GM23338 (cell line): ENCODE data around the gene SBSN. TPM values are rescaled to one million over a fixed set of nuclear protein-coding genes. Genes with fewer than 3 reads are reported as not detected.

ENCODE experiments used
- ATAC-seq: fragments of 200-7000 bp; cut with Tn5 transposase; 3 replicates; pipeline ENCODE4 v1.9.1; 2020
- DNase-seq: peaks from one replicate; pipeline ENCODE4 v3.0.0-alpha.2; 2015; ENCODE audit warnings: low spot score
- H2AFZ ChIP-seq: fragments of 200-600 bp; sonication (generic); 2 replicates; pipeline ENCODE4 v1.8.0; 2016; ENCODE audit warnings: antibody characterized with exemption, mild to moderate bottlenecking, moderate library complexity
- H3F3A ChIP-seq: fragments of 200-600 bp; sonication (generic); replicated peaks from 2 replicates; pipeline ENCODE4 v1.8.0; 2017; ENCODE audit warnings: antibody characterized with exemption, mixed run types, low read depth
- H3K27ac ChIP-seq: fragments of 200-600 bp; sonication (generic); 2 replicates; pipeline ENCODE4 v1.6.1; 2016; ENCODE audit warnings: low read depth
- H3K27me3 ChIP-seq: fragments of 200-600 bp; sonication (generic); 2 replicates; pipeline ENCODE4 v1.8.0; 2016; ENCODE audit warnings: mild to moderate bottlenecking, mixed run types, moderate library complexity; ENCODE audit not compliant: insufficient read depth
- H3K36me3 ChIP-seq: fragments of 200-600 bp; sonication (generic); 2 replicates; pipeline ENCODE4 v1.8.0; 2016; ENCODE audit warnings: mild to moderate bottlenecking; ENCODE audit not compliant: insufficient read depth
- H3K4me1 ChIP-seq: fragments of 200-600 bp; sonication (generic); 2 replicates; pipeline ENCODE4 v1.8.0; 2016; ENCODE audit warnings: mild to moderate bottlenecking, moderate library complexity; ENCODE audit not compliant: insufficient read depth
- H3K4me2 ChIP-seq: fragments of 200-600 bp; sonication (generic); 2 replicates; pipeline ENCODE4 v1.7.1; 2017; ENCODE audit warnings: mixed run types
- H3K4me3 ChIP-seq: fragments of 200-600 bp; sonication (generic); 2 replicates; pipeline ENCODE4 v1.6.1; 2016; ENCODE audit warnings: mixed run types
- H3K79me2 ChIP-seq: fragments of 200-600 bp; sonication (generic); replicated peaks from 2 replicates; pipeline ENCODE4 v1.8.0; 2017; ENCODE audit warnings: mild to moderate bottlenecking; ENCODE audit not compliant: insufficient read depth
- H3K9me2 ChIP-seq: fragments of 200-600 bp; sonication (generic); 2 replicates; pipeline ENCODE4 v1.8.0; 2017; ENCODE audit not compliant: insufficient read depth
- H4K20me1 ChIP-seq: fragments of 200-600 bp; sonication (generic); replicated peaks from 2 replicates; pipeline ENCODE4 v1.8.0; 2017; ENCODE audit warnings: mild to moderate bottlenecking; ENCODE audit not compliant: insufficient read depth
- H3K27ac Mint-ChIP-seq: 2 replicates; pipeline ENCODE4 v1.8.0; 2020; ENCODE audit warnings: inconsistent platforms, mild to moderate bottlenecking, moderate library complexity, mixed read lengths
- H3K27me3 Mint-ChIP-seq: 3 replicates; pipeline ENCODE4 v1.8.0; 2022; ENCODE audit warnings: low read depth, mild to moderate bottlenecking, moderate library complexity, mixed read lengths, inconsistent platforms; ENCODE audit not compliant: insufficient read depth, poor library complexity
- H3K36me3 Mint-ChIP-seq: 3 replicates; pipeline ENCODE4 v1.8.0; 2021; ENCODE audit warnings: low read depth, mild to moderate bottlenecking, inconsistent platforms, moderate library complexity, mixed read lengths
- H3K4me1 Mint-ChIP-seq: 3 replicates; pipeline ENCODE4 v1.8.0; 2020; ENCODE audit warnings: mild to moderate bottlenecking, inconsistent platforms, mixed read lengths
- H3K4me3 Mint-ChIP-seq: 3 replicates; pipeline ENCODE4 v1.8.0; 2021; ENCODE audit warnings: moderate library complexity, mild to moderate bottlenecking, inconsistent platforms, mixed read lengths
- H3K9me3 Mint-ChIP-seq: 3 replicates; pipeline ENCODE4 v1.8.0; 2020; ENCODE audit warnings: moderate library complexity, mild to moderate bottlenecking, inconsistent platforms, mixed read lengths
- CREB1 ChIP-seq: fragments of 250-450 bp; sonication (Bioruptor Pico); IDR thresholded peaks from 2 replicates; pipeline ENCODE4 v1.5.0; 2020; ENCODE audit warnings: low read depth, mild to moderate bottlenecking, moderate library complexity
- CTCF ChIP-seq, 2 experiments: fragments of 200-600 bp in 1 of 2; sonication (generic) in 1 of 2; conservative IDR thresholded peaks; 2 replicates each; pipeline versions ENCODE4 v1.5.1 to v1.6.1; 2016 to 2017; ENCODE audit warnings: antibody characterized with exemption in 2 of 2, low read depth in 2 of 2, mild to moderate bottlenecking in 2 of 2, moderate library complexity in 1 of 2
- ETS1 ChIP-seq: IDR thresholded peaks from 2 replicates; pipeline ENCODE4 v1.6.1; 2016; ENCODE audit warnings: antibody characterized with exemption
- EZH2 ChIP-seq: fragments of 200-600 bp; sonication (generic); IDR thresholded peaks from one replicate; pipeline ENCODE4 v1.8.0; 2017; ENCODE audit warnings: antibody characterized with exemption, mild to moderate bottlenecking, low read depth; ENCODE audit not compliant: unreplicated experiment
- EZH2phosphoT487 ChIP-seq: fragments of 200-600 bp; sonication (generic); IDR thresholded peaks from one replicate; pipeline ENCODE4 v1.8.1; 2018; ENCODE audit warnings: antibody characterized with exemption; ENCODE audit not compliant: unreplicated experiment
- JUNB ChIP-seq: IDR thresholded peaks from one replicate; pipeline ENCODE4 v1.6.1; 2016; ENCODE audit warnings: antibody characterized with exemption; ENCODE audit not compliant: unreplicated experiment
- NANOG ChIP-seq: IDR thresholded peaks from 2 replicates; pipeline ENCODE4 v1.6.1; 2016; ENCODE audit warnings: antibody characterized with exemption, borderline replicate concordance
- POLR2AphosphoS5 ChIP-seq: IDR thresholded peaks from 2 replicates; pipeline ENCODE4 v1.6.1; 2016; ENCODE audit warnings: antibody characterized with exemption, low read depth
- REST ChIP-seq: IDR thresholded peaks from one replicate; pipeline ENCODE4 v1.6.1; 2018; ENCODE audit warnings: antibody characterized with exemption; ENCODE audit not compliant: unreplicated experiment
- STAT1 ChIP-seq: IDR thresholded peaks from one replicate; pipeline ENCODE4 v1.6.1; 2016; ENCODE audit warnings: antibody characterized with exemption; ENCODE audit not compliant: unreplicated experiment
- ZNF114 ChIP-seq: fragments of 250-450 bp; sonication (Bioruptor Pico); IDR thresholded peaks from 2 replicates; pipeline ENCODE4 v1.5.0; 2020; ENCODE audit warnings: mild to moderate bottlenecking, moderate library complexity
- ZNF462 ChIP-seq: fragments of 250-450 bp; sonication (Bioruptor Pico); IDR thresholded peaks from 2 replicates; pipeline ENCODE4 v1.5.0; 2020; ENCODE audit warnings: mild to moderate bottlenecking, moderate library complexity
- polyA plus RNA-seq: library from polyadenylated mRNA; unstranded; fragments of >200 nt; fragmentation: Nextera tagmentation; extraction: Ambion mirVana; gene quantifications from 2 replicates; pipeline ENCODE4 v1.2.1, GENCODE V29; 2016
- total RNA-seq: library from RNA; depleted of rRNA; stranded (reverse); fragments of >200 nt; shearing (Covaris generic); gene quantifications from 2 replicates; pipeline ENCODE4 v1.2.3, GENCODE V29; 2014

SBSN gene
- total and polyA plus RNA-seq, 2 experiments from 2014 or later: 0.39 TPM; not detected in 1

- Histone ChIP-seq H3K4me2 (no peak overlapping the region), H2AFZ (no peak overlapping the region), H3K36me3 (peaks cover 7% of the 10 kb centered on the region; the same call in 1 of the 2 replicates), H3F3A (peaks cover 8% of the 10 kb centered on the region; the same call in 1 of the 2 replicates), H3K4me3 (no peak overlapping the region), H3K27ac (no peak overlapping the region), H4K20me1 (no peaks in the 10 kb centered on the region; the same call in 1 of the 2 replicates), H3K4me1 (peaks cover 15% of the 10 kb centered on the region), H3K9me2 (no peaks in the 10 kb centered on the region), H3K27me3 (0 out of 2 replicates have a peak, but pooled peaks cover 3% of the 10 kb centered on the region), H3K79me2 (peaks cover 5% of the 10 kb centered on the region)
- Mint-ChIP-seq H3K27ac (no peak overlapping the region; the same call in 1 of the 2 replicates), H3K9me3 (no peaks in the 10 kb centered on the region), H3K27me3 (peaks cover 8% of the 10 kb centered on the region), H3K4me1 (peaks cover 38% of the 10 kb centered on the region; the same call in 2 of the 3 replicates), H3K4me3 (no peak overlapping the region), H3K36me3 (peaks cover 37% of the 10 kb centered on the region)
- TF ChIP-seq EZH2 (no peak), STAT1 (no peak), NANOG (no peak), POLR2AphosphoS5 (no peak), CTCF (conservative IDR thresholded peaks at IDR 0.05; ENCODE audit: low read depth in 2 of 2) (no peak), ETS1 (no peak), ZNF114 (no peak), REST (no peak), CREB1 (CRISPR knock-in tag) (no peak), EZH2phosphoT487 (no peak), ZNF462 (no peak), JUNB (no peak)
- no peak for DNase-seq
- no peak for ATAC-seq
Observed at GRCh38 chr19:35539314-35539713, 11.2 kb upstream of the SBSN start.
